ENCODE results near the gene RGS8. TPM values are rescaled to one million over a fixed set of nuclear protein-coding genes. Genes with fewer than 3 reads are reported as not detected.

RGS8 gene
- total RNA-seq, 2 experiments from 2014 or later = not detected

GRCh38 chr1:182639330-182639729 is 45.1 kb downstream of the RGS8 start:
- Histone ChIP-seq H3K4me1 (ENCODE audit: insufficient read depth, low read length) (no peaks in the 10 kb centered on the region), H3K27ac (ENCODE audit: low read depth in 1 of 2, low read length in 2 of 2) (no peak overlapping the region), H3K4me3 (ENCODE audit: low read length) (no peak overlapping the region), H3K9me3 (ENCODE audit: control insufficient read depth in 1 of 2, insufficient read depth in 1 of 2, low read length in 2 of 2) (no peaks in the 10 kb centered on the region), H3K27me3 (ENCODE audit: control insufficient read depth in 1 of 2, insufficient read depth in 2 of 2, low read length in 2 of 2) (no peaks in the 10 kb centered on the region), H3K36me3 (ENCODE audit: insufficient read depth, low read length) (no peaks in the 10 kb centered on the region)
- Mint-ChIP-seq H3K27me3 (no peaks in the 10 kb centered on the region), H3K9me3 (no peaks in the 10 kb centered on the region), H3K4me1 (ENCODE audit: low read depth) (no peaks in the 10 kb centered on the region), H3K27ac (no peak overlapping the region), H3K4me3 (no peak overlapping the region), H3K36me3 (ENCODE audit: low read depth) (no peaks in the 10 kb centered on the region)
- no peak for TF ChIP-seq CTCF (IDR thresholded peaks at IDR 0.05)
- intact Hi-C loops (cut with DNase I, micrococcal nuclease) = no loop called here
- ATAC-seq (ENCODE audit: poor library complexity) = no peak
- ChIA-PET CTCF (no interaction called here), POLR2A (no interaction called here)
- no peak for DNase-seq

- Histone ChIP-seq H3K9me3 (ENCODE audit: control insufficient read depth in 1 of 2, insufficient read depth in 1 of 2, low read length in 2 of 2) (no peaks in the 10 kb centered on the region), H3K4me1 (ENCODE audit: insufficient read depth, low read length) (no peaks in the 10 kb centered on the region), H3K27me3 (ENCODE audit: control insufficient read depth in 1 of 2, insufficient read depth in 2 of 2, low read length in 2 of 2) (no peaks in the 10 kb centered on the region), H3K4me3 (ENCODE audit: low read length) (no peak overlapping the region), H3K27ac (ENCODE audit: low read depth in 1 of 2, low read length in 2 of 2) (no peak overlapping the region), H3K36me3 (ENCODE audit: insufficient read depth, low read length) (no peaks in the 10 kb centered on the region)
- POLR2A ChIA-PET = no interaction called here
- H3K9me3 Mint-ChIP-seq = no peaks in the 10 kb centered on the region
- no peak for TF ChIP-seq CTCF (IDR thresholded peaks at IDR 0.05)
- DNase-seq (no peak), ATAC-seq (ENCODE audit: poor library complexity) (no peak)
- CTCF ChIA-PET = no interaction called here
- intact Hi-C loops (cut with DNase I, micrococcal nuclease) = no loop called here
- H3K4me1 Mint-ChIP-seq (ENCODE audit: low read depth) = peaks cover 4% of the 10 kb centered on the region
- no peaks in the 10 kb centered on the region for H3K27me3 Mint-ChIP-seq
- H3K27ac Mint-ChIP-seq = no peak overlapping the region
- no peak overlapping the region for H3K4me3 Mint-ChIP-seq
- no peaks in the 10 kb centered on the region for H3K36me3 Mint-ChIP-seq (ENCODE audit: low read depth)
Measured at GRCh38 chr1:182637769-182638168, 46.6 kb downstream of the RGS8 start.

GRCh38 chr1:182635871-182636270 is 48.5 kb downstream of the RGS8 start:
- Mint-ChIP-seq H3K4me1 (ENCODE audit: low read depth) (peaks cover 17% of the 10 kb centered on the region), H3K36me3 (ENCODE audit: low read depth) (no peaks in the 10 kb centered on the region), H3K9me3 (no peaks in the 10 kb centered on the region), H3K27ac (no peak overlapping the region), H3K27me3 (no peaks in the 10 kb centered on the region), H3K4me3 (no peak overlapping the region)
- H3K4me3 ChIP-seq (ENCODE audit: low read length) = no peak overlapping the region
- H3K9me3 ChIP-seq (ENCODE audit: control insufficient read depth in 1 of 2, insufficient read depth in 1 of 2, low read length in 2 of 2) = no peaks in the 10 kb centered on the region
- no peak overlapping the region for H3K27ac ChIP-seq (ENCODE audit: low read depth in 1 of 2, low read length in 2 of 2)
- intact Hi-C loops (cut with DNase I, micrococcal nuclease) = no loop called here
- no peaks in the 10 kb centered on the region for H3K27me3 ChIP-seq (ENCODE audit: control insufficient read depth in 1 of 2, insufficient read depth in 2 of 2, low read length in 2 of 2)
- TF ChIP-seq CTCF (IDR thresholded peaks at IDR 0.05) = no peak
- ChIA-PET CTCF (interaction anchor here (1.0 kb wide), 1 partner anchor 35 kb away, joined by 3 read pairs; no protein-coding TSS in a partner anchor), POLR2A (no interaction called here)
- no peak for DNase-seq
- no peak for ATAC-seq (ENCODE audit: poor library complexity)
- no peaks in the 10 kb centered on the region for H3K36me3 ChIP-seq (ENCODE audit: insufficient read depth, low read length)
- H3K4me1 ChIP-seq (ENCODE audit: insufficient read depth, low read length) = peaks cover 6% of the 10 kb centered on the region

Other genes with a start within 250 kb of the RGS8 start
- gene RGSL1, start 234.4 kb downstream of the RGS8 start, total RNA-seq = not detected
- 1 to 10 TPM; 3.5 to 3.7 TPM for gene RNASEL, start 95.3 kb downstream of the RGS8 start, total RNA-seq
- 10 to 100 TPM; 16.3 to 16.4 TPM for gene RGS16, start 80.2 kb downstream of the RGS8 start, total RNA-seq
- 1 to 10 TPM in 1 of 2 experiments, under 1 TPM in 1; 0.63 to 1.7 TPM for gene NPL, start 105.2 kb upstream of the RGS8 start, total RNA-seq
- 100 to 1,000 TPM; 338 to 353 TPM for gene DHX9, start 154.8 kb upstream of the RGS8 start, total RNA-seq

All from CD4-positive, alpha-beta T cell (primary cell).